ENCODE results near the gene MTUS2.

DNA sequence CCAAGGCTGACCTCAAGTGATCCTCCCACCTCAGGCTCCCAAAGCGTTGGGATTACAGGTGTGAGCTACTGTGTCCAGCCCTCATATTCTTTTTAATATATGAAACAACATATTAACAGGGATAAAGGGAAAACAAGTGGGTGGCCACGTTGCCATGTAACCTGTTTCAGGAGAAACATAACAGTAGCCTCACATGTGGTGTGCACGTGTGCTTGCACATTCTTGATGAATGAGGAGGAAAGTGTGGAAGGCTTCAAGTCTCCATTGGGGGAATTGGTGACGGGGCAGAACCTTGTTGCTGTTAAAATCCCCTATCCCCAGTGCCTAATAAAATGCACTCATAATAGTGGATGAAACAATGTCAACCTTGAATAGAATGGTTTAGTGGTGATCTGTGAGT is 202.3 kb downstream of the MTUS2 start:
- TF ChIP-seq, protein P1, sequence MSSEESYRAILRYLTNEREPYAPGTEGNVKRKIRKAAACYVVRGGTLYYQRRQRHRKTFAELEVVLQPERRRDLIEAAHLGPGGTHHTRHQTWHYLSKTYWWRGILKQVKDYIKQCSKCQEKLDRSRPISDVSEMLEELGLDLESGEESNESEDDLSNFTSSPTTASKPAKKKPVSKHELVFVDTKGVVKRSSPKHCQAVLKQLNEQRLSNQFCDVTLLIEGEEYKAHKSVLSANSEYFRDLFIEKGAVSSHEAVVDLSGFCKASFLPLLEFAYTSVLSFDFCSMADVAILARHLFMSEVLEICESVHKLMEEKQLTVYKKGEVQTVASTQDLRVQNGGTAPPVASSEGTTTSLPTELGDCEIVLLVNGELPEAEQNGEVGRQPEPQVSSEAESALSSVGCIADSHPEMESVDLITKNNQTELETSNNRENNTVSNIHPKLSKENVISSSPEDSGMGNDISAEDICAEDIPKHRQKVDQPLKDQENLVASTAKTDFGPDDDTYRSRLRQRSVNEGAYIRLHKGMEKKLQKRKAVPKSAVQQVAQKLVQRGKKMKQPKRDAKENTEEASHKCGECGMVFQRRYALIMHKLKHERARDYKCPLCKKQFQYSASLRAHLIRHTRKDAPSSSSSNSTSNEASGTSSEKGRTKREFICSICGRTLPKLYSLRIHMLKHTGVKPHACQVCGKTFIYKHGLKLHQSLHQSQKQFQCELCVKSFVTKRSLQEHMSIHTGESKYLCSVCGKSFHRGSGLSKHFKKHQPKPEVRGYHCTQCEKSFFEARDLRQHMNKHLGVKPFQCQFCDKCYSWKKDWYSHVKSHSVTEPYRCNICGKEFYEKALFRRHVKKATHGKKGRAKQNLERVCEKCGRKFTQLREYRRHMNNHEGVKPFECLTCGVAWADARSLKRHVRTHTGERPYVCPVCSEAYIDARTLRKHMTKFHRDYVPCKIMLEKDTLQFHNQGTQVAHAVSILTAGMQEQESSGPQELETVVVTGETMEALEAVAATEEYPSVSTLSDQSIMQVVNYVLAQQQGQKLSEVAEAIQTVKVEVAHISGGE (CRISPR knock-in tag; IDR thresholded peaks at IDR 0.05): no peak
- TF ChIP-seq ZNF134 (CRISPR knock-in tag; conservative IDR thresholded peaks at IDR 0.05) (no peak), NRF1 (conservative IDR thresholded peaks at IDR 0.05 in 1 of 2, IDR thresholded peaks at IDR 0.05 in 1 of 2) (no peak)

Measured in K562 (cell line).